Parathyroid adenoma (tissue), 2 donors: ENCODE data around the gene DAPK3.
A peak's percentile ranks its signal among the peaks of the same experiment; 100 is the strongest.

Source experiments
- H2AFZ ChIP-seq: fragments of 300-600 bp; sonication (generic); one replicate; pipeline ENCODE4 v1.7.0; 2017; ENCODE audit warnings: antibody characterized with exemption, mild to moderate bottlenecking
- H3K27ac ChIP-seq: fragments of 300-600 bp; sonication (generic); one replicate; pipeline ENCODE4 v1.7.0; 2017
- H3K27me3 ChIP-seq: fragments of 300-600 bp; sonication (generic); one replicate; pipeline ENCODE4 v1.7.0; 2017; ENCODE audit warnings: low read length; ENCODE audit not compliant: control insufficient read depth, insufficient read depth
- H3K36me3 ChIP-seq: fragments of 300-600 bp; sonication (generic); one replicate; pipeline ENCODE4 v1.7.0; 2017; ENCODE audit warnings: low read length; ENCODE audit not compliant: control insufficient read depth, insufficient read depth
- H3K4me1 ChIP-seq: fragments of 300-600 bp; sonication (generic); one replicate; pipeline ENCODE4 v1.7.0; 2017; ENCODE audit warnings: control low read depth
- H3K4me2 ChIP-seq: fragments of 300-600 bp; sonication (generic); one replicate; pipeline ENCODE4 v1.7.0; 2017; ENCODE audit warnings: low read length
- H3K4me3 ChIP-seq: fragments of 300-600 bp; sonication (generic); one replicate; pipeline ENCODE4 v1.7.0; 2017; ENCODE audit warnings: low read depth, low read length
- H3K79me2 ChIP-seq: fragments of 300-600 bp; sonication (generic); one replicate; pipeline ENCODE4 v1.7.0; 2017; ENCODE audit warnings: control low read depth
- H3K9ac ChIP-seq: fragments of 300-600 bp; sonication (generic); one replicate; pipeline ENCODE4 v1.7.0; 2017; ENCODE audit warnings: mild to moderate bottlenecking
- H3K9me3 ChIP-seq: fragments of 300-600 bp; sonication (generic); one replicate; pipeline ENCODE4 v1.7.0; 2017; ENCODE audit warnings: low read length; ENCODE audit not compliant: control insufficient read depth
- TF ChIP-seq, protein P1 (sequence below): fragments of 300-600 bp; sonication (generic); IDR thresholded peaks from one replicate; pipeline ENCODE4 v1.7.0; 2017; ENCODE audit warnings: antibody characterized with exemption, mild to moderate bottlenecking
- donor health status: primary hyperparathyroidism.

The DAPK3 gene

DNA sequence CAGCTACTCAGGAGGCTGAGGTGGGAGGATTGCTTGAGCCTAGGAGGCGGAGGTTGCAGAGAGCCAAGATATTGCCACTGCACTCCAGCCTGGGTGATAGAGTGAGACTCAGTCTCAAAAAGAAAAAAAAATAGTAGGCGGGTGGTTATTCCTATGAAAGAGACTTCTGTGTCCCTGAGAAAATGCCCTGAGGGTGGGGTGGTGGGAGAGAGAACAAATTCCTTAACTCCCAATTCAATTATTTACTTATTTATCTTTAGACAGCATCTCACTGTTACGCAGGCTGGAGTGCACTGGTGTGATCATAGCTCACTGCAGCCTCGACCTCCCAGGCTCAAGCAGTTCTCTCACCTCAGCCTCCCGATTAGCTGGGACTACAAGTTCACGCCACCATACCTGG is 24.7 kb upstream of the DAPK3 start:
- H3K4me1 ChIP-seq: no peaks in the 10 kb centered on the region

GRCh38 chr19:3990815-3991117 is 19.9 kb upstream of the DAPK3 start:
- TF ChIP-seq, protein P1, sequence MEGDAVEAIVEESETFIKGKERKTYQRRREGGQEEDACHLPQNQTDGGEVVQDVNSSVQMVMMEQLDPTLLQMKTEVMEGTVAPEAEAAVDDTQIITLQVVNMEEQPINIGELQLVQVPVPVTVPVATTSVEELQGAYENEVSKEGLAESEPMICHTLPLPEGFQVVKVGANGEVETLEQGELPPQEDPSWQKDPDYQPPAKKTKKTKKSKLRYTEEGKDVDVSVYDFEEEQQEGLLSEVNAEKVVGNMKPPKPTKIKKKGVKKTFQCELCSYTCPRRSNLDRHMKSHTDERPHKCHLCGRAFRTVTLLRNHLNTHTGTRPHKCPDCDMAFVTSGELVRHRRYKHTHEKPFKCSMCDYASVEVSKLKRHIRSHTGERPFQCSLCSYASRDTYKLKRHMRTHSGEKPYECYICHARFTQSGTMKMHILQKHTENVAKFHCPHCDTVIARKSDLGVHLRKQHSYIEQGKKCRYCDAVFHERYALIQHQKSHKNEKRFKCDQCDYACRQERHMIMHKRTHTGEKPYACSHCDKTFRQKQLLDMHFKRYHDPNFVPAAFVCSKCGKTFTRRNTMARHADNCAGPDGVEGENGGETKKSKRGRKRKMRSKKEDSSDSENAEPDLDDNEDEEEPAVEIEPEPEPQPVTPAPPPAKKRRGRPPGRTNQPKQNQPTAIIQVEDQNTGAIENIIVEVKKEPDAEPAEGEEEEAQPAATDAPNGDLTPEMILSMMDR: no peak
- Histone ChIP-seq H3K4me1 (peaks cover 7% of the 10 kb centered on the region), H3K9me3 (no peaks in the 10 kb centered on the region), H3K36me3 (no peaks in the 10 kb centered on the region), H3K9ac (no peak overlapping the region), H2AFZ (peak overlapping the region; percentile 93), H3K4me2 (no peak overlapping the region), H3K27ac (no peak overlapping the region), H3K79me2 (no peaks in the 10 kb centered on the region), H3K27me3 (no peaks in the 10 kb centered on the region), H3K4me3 (no peak overlapping the region)

More for the DNA sequence above, 24.7 kb upstream of the DAPK3 start:
- no peak overlapping the region for H3K4me2 ChIP-seq
- no peaks in the 10 kb centered on the region for H3K36me3 ChIP-seq
- H3K9ac ChIP-seq: no peak overlapping the region
- H3K79me2 ChIP-seq: no peaks in the 10 kb centered on the region
- no peaks in the 10 kb centered on the region for H3K27me3 ChIP-seq
- H3K4me3 ChIP-seq: no peak overlapping the region
- TF ChIP-seq, protein P1: no peak
- no peak overlapping the region for H2AFZ ChIP-seq
- H3K9me3 ChIP-seq: no peaks in the 10 kb centered on the region
- H3K27ac ChIP-seq: no peak overlapping the region

DNA sequence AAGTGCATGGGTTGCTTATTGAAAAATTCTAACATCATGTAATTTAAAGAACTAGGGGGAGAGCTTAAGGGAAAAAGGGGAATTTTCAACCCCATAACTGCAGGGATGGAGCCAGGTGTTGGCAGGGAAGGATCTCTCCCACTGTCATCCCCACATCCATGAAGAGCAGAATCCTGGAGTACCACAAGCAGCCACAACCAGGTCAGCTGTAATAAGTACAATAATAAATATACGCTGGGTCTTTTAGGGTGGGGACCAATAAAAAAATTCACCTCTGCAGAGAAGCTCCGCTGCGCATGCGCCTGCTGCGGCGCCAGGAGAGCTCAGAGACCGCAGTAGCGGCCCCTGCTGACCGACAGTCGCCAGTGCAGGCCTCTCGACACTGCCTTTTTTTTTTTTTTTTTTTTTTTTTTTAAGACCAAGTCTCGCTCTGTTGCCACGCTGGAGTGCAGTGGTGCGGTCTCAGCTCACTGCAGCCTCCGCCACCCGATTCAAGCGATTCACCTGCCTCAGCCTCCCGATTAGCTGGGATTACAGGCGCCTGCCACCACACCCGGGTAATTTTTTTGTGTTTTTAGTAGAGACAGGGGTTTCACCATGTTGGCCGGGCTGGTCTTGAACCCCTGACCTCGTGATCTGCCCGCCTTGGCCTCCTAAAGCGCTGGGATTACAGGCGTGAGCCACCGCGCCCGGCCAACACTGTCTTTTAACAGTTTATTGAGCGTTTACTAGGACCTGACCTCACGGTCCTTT is 16.9 kb upstream of the DAPK3 start:
- no peaks in the 10 kb centered on the region for H3K27me3 ChIP-seq
- no peaks in the 10 kb centered on the region for H3K9me3 ChIP-seq
- no peak overlapping the region for H3K9ac ChIP-seq
- H3K36me3 ChIP-seq: no peaks in the 10 kb centered on the region
- peak overlapping the region; percentile 82 for H3K4me2 ChIP-seq
- peak overlapping the region; percentile 99 for H3K4me3 ChIP-seq
- H2AFZ ChIP-seq: peak overlapping the region; percentile 48
- TF ChIP-seq, protein P1: peak; percentile 88
- H3K79me2 ChIP-seq: peaks cover 20% of the 10 kb centered on the region
- no peak overlapping the region for H3K27ac ChIP-seq
- peaks cover 18% of the 10 kb centered on the region for H3K4me1 ChIP-seq

GRCh38 chr19:3986260-3987041 is 15.6 kb upstream of the DAPK3 start:
- H3K9me3 ChIP-seq: no peaks in the 10 kb centered on the region
- H3K4me1 ChIP-seq: peaks cover 18% of the 10 kb centered on the region
- peak overlapping the region; percentile 99 for H3K4me3 ChIP-seq
- TF ChIP-seq, protein P1: peak; percentile 67
- H3K27ac ChIP-seq: peak overlapping the region; percentile 100
- H2AFZ ChIP-seq: peak overlapping the region; percentile 98
- H3K27me3 ChIP-seq: no peaks in the 10 kb centered on the region
- H3K9ac ChIP-seq: no peak overlapping the region
- H3K4me2 ChIP-seq: peak overlapping the region; percentile 82
- peaks cover 33% of the 10 kb centered on the region for H3K79me2 ChIP-seq
- H3K36me3 ChIP-seq: no peaks in the 10 kb centered on the region
